IPS-NIHi11 (cell line): Measurements from ENCODE around the gene FXYD5.

Experiments used
- DNase-seq: peaks from one replicate; pipeline ENCODE4 v3.0.0; 2012; ENCODE audit warnings: mixed read lengths, low spot score

FXYD5 gene

GRCh38 chr19:35154525-35155406 lies at the start of gene FXYD5:
Gene FXYD5 (plus strand): TSS chr19:35154735. CDS start chr19:35155551, 816 bp downstream.
- DNase-seq = peak; percentile 77

GRCh38 chr19:35105047-35105410 lies 49.5 kb upstream of the FXYD5 start:
- no peak for DNase-seq

GRCh38 chr19:35105411-35106290 lies 48.9 kb upstream of the FXYD5 start:
- DNase-seq = no peak

GRCh38 chr19:35106291-35106583 lies 48.3 kb upstream of the FXYD5 start:
- no peak for DNase-seq

- no peak for DNase-seq
Observed at GRCh38 chr19:35106898-35107541, 47.5 kb upstream of the FXYD5 start.

GRCh38 chr19:35107545-35107944 lies 47.0 kb upstream of the FXYD5 start:
- no peak for DNase-seq

GRCh38 chr19:35108730-35109129 lies 45.8 kb upstream of the FXYD5 start:
- no peak for DNase-seq

- DNase-seq = no peak
Observed at GRCh38 chr19:35109395-35110112, 45.0 kb upstream of the FXYD5 start.

- no peak for DNase-seq
Observed at GRCh38 chr19:35110974-35111373, 43.6 kb upstream of the FXYD5 start.

GRCh38 chr19:35112995-35113688 lies 41.4 kb upstream of the FXYD5 start:
- no peak for DNase-seq

GRCh38 chr19:35114353-35115176 lies 40.0 kb upstream of the FXYD5 start:
- DNase-seq = peak; percentile 92

- no peak for DNase-seq
Observed at GRCh38 chr19:35115177-35115951, 39.2 kb upstream of the FXYD5 start, which contains the start of gene FXYD3. Gene FXYD3 (plus strand): TSS chr19:35115823. CDS start chr19:35119377, 3,554 bp downstream.

GRCh38 chr19:35116072-35116801 lies 38.3 kb upstream of the FXYD5 start:
- DNase-seq = no peak

GRCh38 chr19:35117116-35117515 lies 37.4 kb upstream of the FXYD5 start:
- no peak for DNase-seq

- DNase-seq = no peak
Observed at GRCh38 chr19:35117799-35118198, 36.7 kb upstream of the FXYD5 start.

- DNase-seq = no peak
Observed at GRCh38 chr19:35118268-35119020, 36.1 kb upstream of the FXYD5 start.

GRCh38 chr19:35119091-35119490 lies 35.4 kb upstream of the FXYD5 start:
- DNase-seq = no peak

GRCh38 chr19:35119578-35120155 lies 34.9 kb upstream of the FXYD5 start:
- no peak for DNase-seq
